Astrocyte (in vitro differentiated cells and primary cell): ENCODE results near the gene FREY1. TPM values are rescaled to one million over a fixed set of nuclear protein-coding genes. Genes with fewer than 3 reads are reported as not detected.

Source experiments
- DNase-seq: peaks from one replicate; pipeline ENCODE4 v3.0.0-alpha.2; 2010; ENCODE audit warnings: low read depth
- FAIRE-seq: peaks from 2 replicates; lab custom pipeline; 2011; peaks lifted over from hg19 to GRCh38; lab: Jason Lieb, UNC
- H2AFZ ChIP-seq: 2 replicates; pipeline ENCODE4 v1.6.0; 2012; ENCODE audit warnings: low read depth, low read length, inconsistent platforms
- H3K27ac ChIP-seq: 2 replicates; pipeline ENCODE4 v1.5.1; 2011; ENCODE audit warnings: low read depth, low read length, inconsistent platforms
- H3K27me3 ChIP-seq: 2 replicates; pipeline ENCODE4 v1.6.0; 2011; ENCODE audit warnings: low read length, inconsistent platforms; ENCODE audit not compliant: insufficient read depth
- H3K36me3 ChIP-seq: 2 replicates; pipeline ENCODE4 v1.5.1; 2011; ENCODE audit warnings: low read length, inconsistent platforms; ENCODE audit not compliant: insufficient read depth
- H3K4me1 ChIP-seq: 2 replicates; pipeline ENCODE4 v1.5.1; 2011; ENCODE audit warnings: low read length, inconsistent platforms; ENCODE audit not compliant: insufficient read depth
- H3K4me2 ChIP-seq: 2 replicates; pipeline ENCODE4 v1.6.0; 2012; ENCODE audit warnings: low read length, inconsistent platforms
- H3K4me3 ChIP-seq: 2 replicates; pipeline ENCODE4 v1.5.1; 2011; ENCODE audit warnings: low read depth, mild to moderate bottlenecking, low read length, inconsistent platforms; ENCODE audit not compliant: insufficient read depth
- H3K79me2 ChIP-seq: 2 replicates; pipeline ENCODE4 v1.6.0; 2012; ENCODE audit warnings: mild to moderate bottlenecking, low read length, inconsistent platforms; ENCODE audit not compliant: insufficient read depth
- H3K9ac ChIP-seq: 2 replicates; pipeline ENCODE4 v1.6.0; 2012; ENCODE audit warnings: mild to moderate bottlenecking, low read length, inconsistent platforms
- H3K9me3 ChIP-seq: 2 replicates; pipeline ENCODE4 v1.5.1; 2012; ENCODE audit warnings: low read depth, mild to moderate bottlenecking, low read length, inconsistent platforms; ENCODE audit not compliant: insufficient read depth
- H4K20me1 ChIP-seq: 2 replicates; pipeline ENCODE4 v1.6.0; 2012; ENCODE audit warnings: low read length, inconsistent platforms; ENCODE audit not compliant: insufficient read depth
- H3K27ac Mint-ChIP-seq: one replicate; pipeline ENCODE4 v1.8.0; 2021; ENCODE audit warnings: mild to moderate bottlenecking, mixed read lengths; ENCODE audit not compliant: unreplicated experiment
- H3K27me3 Mint-ChIP-seq: one replicate; pipeline ENCODE4 v1.8.0; 2021; ENCODE audit warnings: low read depth, mixed read lengths; ENCODE audit not compliant: unreplicated experiment
- H3K36me3 Mint-ChIP-seq: one replicate; pipeline ENCODE4 v1.8.0; 2021; ENCODE audit warnings: low read depth, mixed read lengths; ENCODE audit not compliant: unreplicated experiment
- H3K4me1 Mint-ChIP-seq: one replicate; pipeline ENCODE4 v1.8.0; 2021; ENCODE audit warnings: low read depth, mixed read lengths; ENCODE audit not compliant: unreplicated experiment
- H3K4me3 Mint-ChIP-seq: one replicate; pipeline ENCODE4 v1.8.0; 2021; ENCODE audit warnings: mild to moderate bottlenecking, moderate library complexity, mixed read lengths; ENCODE audit not compliant: unreplicated experiment
- H3K9me3 Mint-ChIP-seq: one replicate; pipeline ENCODE4 v1.8.0; 2021; ENCODE audit warnings: mild to moderate bottlenecking, mixed read lengths; ENCODE audit not compliant: unreplicated experiment
- CTCF ChIP-seq: IDR thresholded peaks from 2 replicates; pipeline ENCODE4 v1.5.1; 2011; ENCODE audit warnings: low read depth, mild to moderate bottlenecking, inconsistent platforms, low read length, moderate library complexity; ENCODE audit not compliant: insufficient read depth
- EZH2 ChIP-seq: IDR thresholded peaks from 2 replicates; pipeline ENCODE4 v1.6.1; 2012; ENCODE audit warnings: mild to moderate bottlenecking, low read length, inconsistent platforms; ENCODE audit not compliant: insufficient read depth
- total RNA-seq: library from RNA; stranded (reverse); gene quantifications from 2 replicates; pipeline ENCODE4 v1.2.1, GENCODE V29; 2021

FREY1 gene
- total RNA-seq, 1 donor from 2014 or later = 0.79 TPM

- FAIRE-seq = no peak
- TF ChIP-seq CTCF (no peak), EZH2 (no peak)
- no peak overlapping the region for H2AFZ ChIP-seq
- DNase-seq = no peak
- peaks cover 49% of the 10 kb centered on the region for H4K20me1 ChIP-seq
- peaks cover 20% of the 10 kb centered on the region for H3K36me3 ChIP-seq
- H3K4me1 ChIP-seq = peaks cover 26% of the 10 kb centered on the region
- H3K27me3 Mint-ChIP-seq = no peaks in the 10 kb centered on the region
- no peaks in the 10 kb centered on the region for H3K9me3 ChIP-seq
- H3K27ac ChIP-seq = peak overlapping the region; percentile 62
- H3K27ac Mint-ChIP-seq = no peak overlapping the region
- H3K4me2 ChIP-seq = peak overlapping the region; percentile 7
- H3K9ac ChIP-seq = peak overlapping the region; percentile 53
- peak overlapping the region; percentile 34 for H3K4me3 Mint-ChIP-seq
- no peaks in the 10 kb centered on the region for H3K27me3 ChIP-seq
- peaks cover 35% of the 10 kb centered on the region for H3K4me1 Mint-ChIP-seq
- H3K4me3 ChIP-seq = no peak overlapping the region
- H3K36me3 Mint-ChIP-seq = peaks cover 20% of the 10 kb centered on the region
- peaks cover 20% of the 10 kb centered on the region for H3K79me2 ChIP-seq
- H3K9me3 Mint-ChIP-seq = no peaks in the 10 kb centered on the region
Measured at GRCh38 chr11:45858751-45859398, 48.2 kb downstream of the FREY1 start.

- Histone ChIP-seq H3K27me3 (no peaks in the 10 kb centered on the region), H3K4me1 (peaks cover 26% of the 10 kb centered on the region), H4K20me1 (peaks cover 57% of the 10 kb centered on the region), H3K36me3 (peaks cover 18% of the 10 kb centered on the region), H2AFZ (no peak overlapping the region), H3K9ac (peak overlapping the region; percentile 53), H3K79me2 (peaks cover 28% of the 10 kb centered on the region), H3K27ac (peak overlapping the region; percentile 62), H3K4me3 (no peak overlapping the region), H3K9me3 (no peaks in the 10 kb centered on the region), H3K4me2 (peak overlapping the region; percentile 7)
- TF ChIP-seq CTCF (no peak), EZH2 (no peak)
- no peak overlapping the region for H3K4me3 Mint-ChIP-seq
- no peaks in the 10 kb centered on the region for H3K9me3 Mint-ChIP-seq
- H3K27me3 Mint-ChIP-seq = no peaks in the 10 kb centered on the region
- peaks cover 35% of the 10 kb centered on the region for H3K4me1 Mint-ChIP-seq
- DNase-seq (peak; percentile 96), FAIRE-seq (peak; percentile 43)
- H3K36me3 Mint-ChIP-seq = peaks cover 17% of the 10 kb centered on the region
- H3K27ac Mint-ChIP-seq = peak overlapping the region; percentile 63
Measured at GRCh38 chr11:45857961-45858474, 49.1 kb downstream of the FREY1 start.

Other genes with a start within 250 kb of the FREY1 start
- gene CHST1, start 241.6 kb downstream of the FREY1 start, total RNA-seq = 2.6 and 3.0 TPM in 2 replicates
- 23.4 and 24.0 TPM in 2 replicates for gene SLC35C1, start 102.1 kb downstream of the FREY1 start, total RNA-seq
- 14.4 and 16.9 TPM in 2 replicates for gene CRY2, start 59.8 kb downstream of the FREY1 start, total RNA-seq
- 13.3 and 14.7 TPM in 2 replicates for gene MAPK8IP1, start 21.6 kb downstream of the FREY1 start, total RNA-seq
- gene PEX16, start 10.6 kb upstream of the FREY1 start, total RNA-seq = 25.8 and 25.9 TPM in 2 replicates
- gene LARGE2, start 15.4 kb upstream of the FREY1 start, total RNA-seq = 0.36 and 1.1 TPM in 2 replicates
- gene PHF21A, start 214.2 kb upstream of the FREY1 start, total RNA-seq = 64.2 and 69.3 TPM in 2 replicates